ENCODE results near the gene ZNF281. TPM values are rescaled to one million over a fixed set of nuclear protein-coding genes. Genes with fewer than 3 reads are reported as not detected.
"Not testable (repeated sequence)": the region's sequence is repeated elsewhere in the genome, so short reads cannot be mapped to it uniquely, and the experiment has no call there.

The ZNF281 gene
- total RNA-seq, 4 donors from 2014 or later, result 15.3 to 24.7 (median 18.5) TPM

DNA sequence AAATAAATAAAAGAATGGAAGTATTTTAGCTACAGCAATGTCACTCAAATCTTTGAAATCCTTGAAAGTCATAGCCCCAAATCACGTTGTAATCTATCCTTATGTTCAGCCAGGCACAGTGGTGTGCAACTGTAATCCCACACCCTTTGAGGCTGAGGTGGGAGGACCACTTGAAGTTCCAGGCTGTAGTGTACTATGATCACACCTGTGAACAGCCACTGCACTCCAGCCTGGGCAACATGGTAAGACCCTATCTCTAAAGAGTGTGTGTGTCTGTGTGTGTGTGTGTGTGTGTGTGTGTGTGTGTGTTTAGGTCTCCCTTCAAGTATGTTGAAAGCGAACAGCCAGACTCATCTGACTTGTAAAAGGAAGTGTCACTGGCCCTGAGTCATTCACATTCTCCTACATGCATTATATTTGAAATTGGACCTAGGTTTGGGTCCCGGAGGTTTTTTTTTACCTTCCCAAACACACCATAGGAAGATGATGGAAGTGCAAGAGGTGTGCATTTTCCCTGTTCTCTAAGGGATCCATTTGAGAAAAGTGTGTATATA lies 50.1 kb downstream of the ZNF281 start:
- H3K4me3 ChIP-seq, result no peak overlapping the region
- intact Hi-C loops (cut with DNase I; ENCODE audit: low total_unique reads), result no loop called here
- no peaks in the 10 kb centered on the region for H3K36me3 ChIP-seq
- no peak for DNase-seq
- no peak for TF ChIP-seq POLR2A (IDR thresholded peaks at IDR 0.05)
- no peaks in the 10 kb centered on the region for H3K27me3 ChIP-seq
- H3K9me3 ChIP-seq, result no peaks in the 10 kb centered on the region
- H3K4me1 ChIP-seq, result no peaks in the 10 kb centered on the region
- H3K27ac ChIP-seq, result no peak overlapping the region

DNA sequence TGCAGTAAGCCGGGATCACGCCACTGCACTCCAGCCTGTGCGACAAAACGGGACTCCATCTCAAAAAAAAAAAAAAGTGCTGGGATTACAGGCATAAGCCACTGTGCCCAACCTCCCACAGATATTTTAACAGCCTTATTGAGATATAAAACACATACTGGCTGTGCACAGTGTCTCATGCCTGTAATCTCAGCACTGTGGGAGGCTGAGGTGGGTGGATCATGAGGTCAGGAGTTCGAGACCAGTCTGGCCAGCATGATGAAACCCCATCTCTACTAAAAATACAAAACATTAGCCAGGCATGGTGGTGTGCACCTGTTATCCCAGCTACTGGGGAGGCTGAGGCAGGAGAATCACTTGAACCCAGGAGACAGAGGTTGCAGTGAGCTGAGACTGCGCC lies 51.9 kb downstream of the ZNF281 start:
- H3K9me3 ChIP-seq; intact Hi-C loops (cut with DNase I; ENCODE audit: low total_unique reads); H3K36me3 ChIP-seq; H3K27ac ChIP-seq; H3K4me3 ChIP-seq; DNase-seq; H3K4me1 ChIP-seq; H3K27me3 ChIP-seq: not testable (repeated sequence)

DNA sequence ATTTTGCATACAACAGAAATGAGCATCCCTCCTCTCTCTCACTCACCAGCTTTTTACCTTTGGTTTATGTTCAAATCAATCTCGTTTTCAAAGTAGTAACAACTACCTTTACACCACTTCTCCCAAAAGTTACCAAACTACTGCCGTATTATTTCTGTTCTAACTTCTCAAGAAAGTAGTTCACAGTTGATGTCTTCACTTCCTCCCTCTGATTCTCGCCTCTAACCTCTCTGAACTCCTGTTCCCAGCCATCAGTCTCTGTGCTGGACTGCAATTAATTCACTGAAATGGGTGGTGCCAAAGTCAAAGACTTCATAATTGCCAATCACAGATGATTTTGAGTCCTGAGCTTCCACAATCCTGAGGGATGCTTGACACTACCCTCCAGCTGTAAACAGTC lies 54.0 kb downstream of the ZNF281 start:
- Histone ChIP-seq H3K9me3 (no peaks in the 10 kb centered on the region), H3K4me3 (no peak overlapping the region), H3K4me1 (no peaks in the 10 kb centered on the region), H3K27ac (no peak overlapping the region), H3K27me3 (no peaks in the 10 kb centered on the region), H3K36me3 (no peaks in the 10 kb centered on the region)
- intact Hi-C loops (cut with DNase I; ENCODE audit: low total_unique reads), result no loop called here
- DNase-seq, result no peak
- TF ChIP-seq, protein P1, sequence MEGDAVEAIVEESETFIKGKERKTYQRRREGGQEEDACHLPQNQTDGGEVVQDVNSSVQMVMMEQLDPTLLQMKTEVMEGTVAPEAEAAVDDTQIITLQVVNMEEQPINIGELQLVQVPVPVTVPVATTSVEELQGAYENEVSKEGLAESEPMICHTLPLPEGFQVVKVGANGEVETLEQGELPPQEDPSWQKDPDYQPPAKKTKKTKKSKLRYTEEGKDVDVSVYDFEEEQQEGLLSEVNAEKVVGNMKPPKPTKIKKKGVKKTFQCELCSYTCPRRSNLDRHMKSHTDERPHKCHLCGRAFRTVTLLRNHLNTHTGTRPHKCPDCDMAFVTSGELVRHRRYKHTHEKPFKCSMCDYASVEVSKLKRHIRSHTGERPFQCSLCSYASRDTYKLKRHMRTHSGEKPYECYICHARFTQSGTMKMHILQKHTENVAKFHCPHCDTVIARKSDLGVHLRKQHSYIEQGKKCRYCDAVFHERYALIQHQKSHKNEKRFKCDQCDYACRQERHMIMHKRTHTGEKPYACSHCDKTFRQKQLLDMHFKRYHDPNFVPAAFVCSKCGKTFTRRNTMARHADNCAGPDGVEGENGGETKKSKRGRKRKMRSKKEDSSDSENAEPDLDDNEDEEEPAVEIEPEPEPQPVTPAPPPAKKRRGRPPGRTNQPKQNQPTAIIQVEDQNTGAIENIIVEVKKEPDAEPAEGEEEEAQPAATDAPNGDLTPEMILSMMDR (IDR thresholded peaks at IDR 0.05), result no peak
- no peak for TF ChIP-seq POLR2A (IDR thresholded peaks at IDR 0.05)

Other genes starting within 250 kb of the ZNF281 start
- gene KIF14, start 210.7 kb upstream of the ZNF281 start, total RNA-seq, result 1 to 10 TPM in 1 of 4 donors, under 1 TPM in 2, not detected in 1; under 0.01 to 9.2 (median 0.15) TPM

Data from uterus (tissue), 4 donors.